HG02973 (cell line): ENCODE results near the gene HP1BP3.

Source experiments
- ATAC-seq: cut with Tn5 transposase; IDR thresholded peaks from one replicate; pipeline ENCODE4 v1.9.1; 2021; ENCODE audit warnings: moderate library complexity; ENCODE audit not compliant: unreplicated experiment

The HP1BP3 gene

GRCh38 chr1:20771780-20772179 lies 15.3 kb downstream of the HP1BP3 start:
- ATAC-seq: no peak

GRCh38 chr1:20770314-20771087 lies 16.6 kb downstream of the HP1BP3 start:
- ATAC-seq: no peak

- ATAC-seq: no peak
Observed at GRCh38 chr1:20767271-20767670, 19.8 kb downstream of the HP1BP3 start.

GRCh38 chr1:20763417-20763816 lies 23.7 kb downstream of the HP1BP3 start:
- ATAC-seq: no peak

- ATAC-seq: no peak
Observed at GRCh38 chr1:20760322-20760721, 26.8 kb downstream of the HP1BP3 start.

GRCh38 chr1:20753589-20753988 lies 33.5 kb downstream of the HP1BP3 start:
- no peak for ATAC-seq

GRCh38 chr1:20751462-20751990 lies 35.6 kb downstream of the HP1BP3 start:
- no peak for ATAC-seq

GRCh38 chr1:20742671-20743070 lies 44.4 kb downstream of the HP1BP3 start:
- ATAC-seq: no peak

GRCh38 chr1:20740781-20741180 lies 46.3 kb downstream of the HP1BP3 start:
- ATAC-seq: no peak

GRCh38 chr1:20739225-20739624 lies 47.9 kb downstream of the HP1BP3 start:
- ATAC-seq: no peak

GRCh38 chr1:20735581-20736111 lies 51.5 kb downstream of the HP1BP3 start:
- ATAC-seq: no peak

GRCh38 chr1:20733360-20733975 lies 53.6 kb downstream of the HP1BP3 start:
- ATAC-seq: no peak

- no peak for ATAC-seq
Observed at GRCh38 chr1:20732588-20733359, 54.3 kb downstream of the HP1BP3 start, which contains the start of gene SH2D5. Gene SH2D5 (minus strand): TSS chr1:20732703. CDS start chr1:20728044, 4,659 bp downstream.

- ATAC-seq: no peak
Observed at GRCh38 chr1:20732071-20732587, 55.0 kb downstream of the HP1BP3 start.

GRCh38 chr1:20731057-20731991 lies 55.8 kb downstream of the HP1BP3 start:
- no peak for ATAC-seq

- ATAC-seq: no peak
Observed at GRCh38 chr1:20730690-20731056, 56.4 kb downstream of the HP1BP3 start.

GRCh38 chr1:20729990-20730689 lies 57.0 kb downstream of the HP1BP3 start:
- no peak for ATAC-seq

GRCh38 chr1:20729155-20729931 lies 57.8 kb downstream of the HP1BP3 start:
- ATAC-seq: no peak
